Spleen (tissue), 13 donors: ENCODE data around the gene ADCY6. TPM values are rescaled to one million over a fixed set of nuclear protein-coding genes. Genes with fewer than 3 reads are reported as not detected.
A peak's percentile ranks its signal among the peaks of the same experiment; 100 is the strongest.

Source experiments
- DNase-seq: peaks from one replicate; pipeline ENCODE4 v3.0.0-alpha.2; 2020
- H3K27ac ChIP-seq, 8 donors: fragments of 200-600 bp; sonication (generic) in 7 of 8; 1 replicate in 4 of 8; 2 replicates in 4 of 8; pipeline versions ENCODE4 v1.5.0 to v1.8.0; 2016 to 2021; ENCODE audit warnings: inconsistent platforms in 4 of 8, mild to moderate bottlenecking in 4 of 8, moderate library complexity in 1 of 8
- H3K27me3 ChIP-seq, 7 donors: fragments of 200-600 bp; sonication (generic) in 6 of 7; replicated peaks in 1 of 7; 1 replicate in 4 of 7; 2 replicates in 3 of 7; pipeline versions ENCODE4 v1.5.0 to v1.8.0; 2016 to 2021; ENCODE audit warnings: inconsistent platforms in 3 of 7, mild to moderate bottlenecking in 1 of 7
- H3K36me3 ChIP-seq, 6 donors: fragments of 200-600 bp; sonication (generic) in 5 of 6; 1 replicate in 4 of 6; 2 replicates in 2 of 6; pipeline versions ENCODE4 v1.5.0 to v1.8.0; 2016 to 2021; ENCODE audit warnings: inconsistent platforms in 2 of 6
- H3K4me1 ChIP-seq, 6 donors: fragments of 200-600 bp; sonication (generic) in 5 of 6; 1 replicate in 3 of 6; 2 replicates in 3 of 6; pipeline versions ENCODE4 v1.5.0 to v1.8.0; 2016 to 2021; ENCODE audit warnings: inconsistent platforms in 3 of 6
- H3K4me3 ChIP-seq, 8 donors: fragments of 200-600 bp; sonication (generic) in 7 of 8; 1 replicate in 4 of 8; 2 replicates in 4 of 8; pipeline versions ENCODE4 v1.5.0 to v1.8.0; 2016 to 2021; ENCODE audit warnings: inconsistent platforms in 4 of 8, mild to moderate bottlenecking in 4 of 8, moderate library complexity in 2 of 8
- H3K9me3 ChIP-seq, 8 donors: fragments of 200-600 bp; sonication (generic) in 7 of 8; 1 replicate in 4 of 8; 2 replicates in 4 of 8; pipeline versions ENCODE4 v1.5.0 to v1.8.0; 2016 to 2021; ENCODE audit warnings: inconsistent platforms in 4 of 8
- CTCF ChIP-seq, 11 experiments: fragments of 200-600 bp in 7 of 11; fragments of 450-650 bp in 4 of 11; sonication (generic) in 4 of 11; IDR thresholded peaks in 8 of 11; conservative IDR thresholded peaks in 3 of 11; 1 replicate in 7 of 11; 2 replicates in 4 of 11; pipeline versions ENCODE4 v1.4.0 to v1.8.0; 2016 to 2021; ENCODE audit warnings: antibody characterized with exemption in 11 of 11, inconsistent platforms in 4 of 11, mild to moderate bottlenecking in 1 of 11
- POLR2A ChIP-seq, 3 donors: fragments of 450-650 bp; IDR thresholded peaks; one replicate each; pipeline ENCODE4 v1.5.1; 2017; ENCODE audit warnings: antibody characterized with exemption in 3 of 3, mild to moderate bottlenecking in 1 of 3
- POLR2AphosphoS5 ChIP-seq, 3 donors: sonication (generic); formaldehyde crosslinking; IDR thresholded peaks; one replicate each; pipeline ENCODE4 v1.5.1; 2017; ENCODE audit warnings: antibody characterized with exemption in 3 of 3
- WGBS, 5 donors: extraction: QIAGEN DNeasy Blood & Tissue Kit in 3 of 5; methylation state at CpG; one replicate each; pipeline versions ENCODE4 v1.1.5 to v1.1.7; 2013 to 2018; 5-methylcytosine and 5-hydroxymethylcytosine counted together
- intact Hi-C: fragments of 100-400 bp; cut with DNase I; formaldehyde crosslinking; loops from one replicate; pipeline ENCODE4 v1.15.0; 2023; ENCODE audit warnings: low total_unique reads
- long read RNA-seq, 2 donors: transcript quantifications; one replicate each; lab custom pipeline, GENCODE V29; 2026
- polyA plus RNA-seq, 3 donors: library from polyadenylated mRNA; stranded (reverse); fragments of 200-250 nt; gene quantifications; one replicate each; pipeline ENCODE4 v1.2.1, GENCODE V29; 2013
- total RNA-seq, 7 donors: library from RNA; depleted of rRNA in 3 of 7; stranded (reverse); fragments of >200 nt in 3 of 7; fragmentation: NEBNext Ultra II Directional in 4 of 7; extraction: Animal tissue kit (Norgen Biotek cat#: 25700) in 4 of 7; gene quantifications; one replicate each; pipeline versions ENCODE4 v1.1.0 to v1.2.1, GENCODE V29; 2016 to 2021
- donor health status: healthy with polysubstance abuse.
- donor health status: DM: no; HTN: no; CAD: no; lungs with moderate emphysema.
- donor health status: DM: no; HTN: no; CAD: no.
- donor health status: Bipolar disorder and iron deficiency.
- donor health status: healthy.
- donor health status: DM: no; HTN: no; CAD: no.
- donor health status: DM: yes; HTN: yes; CAD: no.

ADCY6 gene
- total RNA-seq (10 to 100 TPM; 10.3 to 20.4 (median 14.4) TPM), polyA plus RNA-seq (1 to 10 TPM; 1.6 to 5.7 (median 2.3) TPM)
- long read RNA-seq, donor 1, partial matches to known transcripts: 0 of 1 reads
- long read RNA-seq, donor 1, other reads (novel, unspliced or antisense): 0 of 1 reads
- long read RNA-seq, donor 2, full-length matches to known transcripts: 1 of 1 reads
- long read RNA-seq, donor 2, partial matches to known transcripts: 0 of 1 reads
- long read RNA-seq, donor 2, other reads (novel, unspliced or antisense): 0 of 1 reads

DNA sequence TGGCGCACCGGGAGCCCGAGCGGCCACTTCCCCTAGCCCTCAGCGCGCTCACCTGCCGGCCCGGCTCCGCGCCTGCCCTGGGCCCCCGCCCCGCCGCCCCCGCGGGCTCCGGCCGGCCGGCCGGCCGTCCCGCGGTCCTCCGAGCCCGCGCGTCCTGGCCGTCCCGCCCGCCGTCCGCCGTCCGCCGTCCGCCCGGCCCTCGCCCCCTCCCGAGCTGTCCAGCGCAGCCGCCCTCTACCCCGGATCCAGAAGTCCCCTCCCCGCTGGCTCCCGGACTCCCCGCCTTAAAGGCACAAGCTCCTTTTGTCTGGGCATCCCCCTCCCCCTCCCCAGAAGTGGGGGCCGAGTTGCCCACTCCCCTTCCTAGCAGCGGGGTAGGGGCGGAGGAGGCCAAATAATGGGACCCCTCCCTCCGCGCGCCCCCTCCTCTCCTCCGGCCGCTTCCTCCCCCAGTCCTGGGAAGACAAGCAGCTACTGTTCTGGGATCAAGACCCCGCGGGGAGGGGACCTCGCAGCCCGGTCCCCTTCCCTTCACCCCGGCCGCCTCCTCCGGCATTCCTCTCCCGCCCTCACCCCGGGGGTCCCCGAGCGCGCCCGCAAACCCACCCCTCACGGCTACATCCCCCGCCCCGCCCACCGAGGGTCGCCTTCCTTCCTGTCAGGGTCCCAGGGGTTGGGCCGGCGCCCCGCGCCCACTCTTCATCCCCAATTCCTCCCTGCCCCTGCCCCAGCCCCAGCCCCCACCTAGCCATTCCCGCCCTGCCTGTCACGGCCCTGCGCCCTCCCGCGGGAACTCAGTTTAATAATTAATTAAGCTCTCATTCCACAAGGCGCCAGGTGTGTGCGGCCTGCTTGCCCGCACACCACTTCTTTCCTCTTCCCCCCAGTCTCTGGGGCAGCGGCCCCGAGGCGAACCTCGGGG is at the start of gene ADCY6:
ADCY6 (minus strand) TSS at position 236 of the 922 bp plus-strand sequence. CDS start 5,655 bp downstream, outside the sequence.
- TF ChIP-seq POLR2AphosphoS5 (IDR thresholded peaks at IDR 0.05): peak; percentile 15 to 69 (median 37)
- TF ChIP-seq POLR2A (IDR thresholded peaks at IDR 0.05): no peak
- peak in 1 of 11 experiments; percentile 5 for TF ChIP-seq CTCF (IDR thresholded peaks at IDR 0.05 in 8 of 11, conservative IDR thresholded peaks at IDR 0.05 in 3 of 11)
- peak within 1 kb of the TSS; percentile 27 to 78 (median 72) for H3K27ac ChIP-seq

DNA sequence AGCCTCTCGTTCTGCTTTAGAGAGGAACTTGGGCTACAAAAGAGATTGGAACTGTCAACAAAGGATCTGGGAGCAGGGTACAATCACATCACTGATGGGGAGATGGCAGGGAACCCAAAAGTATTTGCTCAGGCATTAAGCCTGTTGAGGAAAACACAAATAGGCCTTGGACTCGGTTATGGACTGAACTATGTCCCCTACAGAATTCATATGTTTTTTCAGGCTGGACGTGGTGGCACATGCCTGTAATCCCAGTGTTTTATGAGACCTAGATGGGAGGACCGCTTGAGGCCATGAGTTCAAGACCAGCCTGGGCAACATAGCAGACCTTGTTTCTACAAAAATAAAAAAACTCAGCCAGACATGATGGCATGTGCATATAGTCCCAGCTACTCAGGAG is 49.2 kb upstream of the ADCY6 start:
- Histone ChIP-seq H3K4me3 (no peak overlapping the region), H3K27ac (no peak overlapping the region), H3K4me1 (no peaks in the 10 kb centered on the region), H3K9me3 (no peaks in the 10 kb centered on the region), H3K27me3 (no peaks in the 10 kb centered on the region), H3K36me3 (peaks cover 7 to 98% (median 84%) of the 10 kb centered on the region in 6 donors)
- 93 to 95% (median 94%) methylated on average over 4 of the region's 4 CpGs for WGBS, 5 donors
- intact Hi-C loops: no loop called here
- TF ChIP-seq CTCF (IDR thresholded peaks at IDR 0.05 in 8 of 11, conservative IDR thresholded peaks at IDR 0.05 in 3 of 11) (no peak), POLR2AphosphoS5 (IDR thresholded peaks at IDR 0.05) (no peak), POLR2A (IDR thresholded peaks at IDR 0.05) (no peak)
- DNase-seq: no peak

More for the DNA sequence above, at the start of gene ADCY6:
- intact Hi-C loops: no loop called here
- H3K36me3 ChIP-seq: no peaks in the 10 kb centered on the region
- WGBS, 5 donors: 1 to 7% (median 1%) methylated on average over 50 to 86 of the region's 86 CpGs
- peak within 1 kb of the TSS; percentile 46 to 80 (median 52) for H3K4me3 ChIP-seq
- no peaks in the 10 kb centered on the region for H3K9me3 ChIP-seq
- peaks cover 0 to 48% (median 13%) of the 10 kb centered on the region in 7 donors for H3K27me3 ChIP-seq
- DNase-seq: peak; percentile 83
- H3K4me1 ChIP-seq: peaks cover 0 to 32% (median 23%) of the 10 kb centered on the region in 6 donors

DNA sequence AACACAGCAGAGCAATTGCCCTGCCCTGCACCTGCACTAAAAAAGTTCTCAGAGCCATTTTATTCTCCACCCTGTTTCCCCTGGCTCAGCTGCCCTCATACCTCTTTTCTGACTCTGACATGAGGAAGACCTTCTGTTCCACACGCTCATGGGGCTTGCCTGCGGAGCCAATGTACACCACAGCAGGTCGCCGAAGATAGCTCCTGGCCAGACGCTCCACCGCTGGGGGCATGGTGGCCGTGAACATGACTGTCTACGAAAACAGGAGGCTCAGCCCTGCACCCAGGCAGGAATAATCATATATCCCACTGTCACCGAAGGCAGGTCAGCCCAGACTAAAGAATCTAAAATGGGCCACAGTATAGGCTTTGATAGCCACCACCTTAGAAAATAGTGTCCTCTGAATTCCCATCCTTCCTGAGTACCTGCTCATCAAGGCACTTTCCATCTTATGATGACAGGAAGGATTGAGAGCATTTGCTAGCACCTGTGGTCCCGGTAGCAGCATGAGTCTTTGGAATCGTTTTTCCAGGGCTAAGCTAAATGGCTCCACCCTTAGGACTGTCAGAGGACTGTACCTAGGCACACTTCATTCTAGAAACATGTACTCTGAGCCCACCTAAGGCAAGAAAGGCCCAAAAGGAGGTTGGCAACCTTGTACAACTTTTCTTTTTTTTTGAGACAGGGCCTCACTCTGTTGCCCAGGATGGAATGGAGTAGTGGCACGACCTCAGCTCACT is 43.6 kb upstream of the ADCY6 start:
- Histone ChIP-seq H3K4me3 (no peak overlapping the region), H3K27me3 (no peaks in the 10 kb centered on the region), H3K4me1 (no peaks in the 10 kb centered on the region), H3K36me3 (peaks cover 13 to 100% (median 100%) of the 10 kb centered on the region in 6 donors), H3K9me3 (no peaks in the 10 kb centered on the region), H3K27ac (no peak overlapping the region)
- intact Hi-C loops: no loop called here
- 93 to 97% (median 95%) methylated on average over 10 to 12 of the region's 12 CpGs for WGBS, 5 donors
- TF ChIP-seq CTCF (IDR thresholded peaks at IDR 0.05 in 8 of 11, conservative IDR thresholded peaks at IDR 0.05 in 3 of 11) (no peak), POLR2AphosphoS5 (IDR thresholded peaks at IDR 0.05) (peak in 1 of 3 donors; percentile 27)
- no peak for DNase-seq
